ENCODE measurements around the gene LAX1.

GRCh38 chr1:203789966-203790365 lies 25.0 kb downstream of the LAX1 start:
- TF ChIP-seq GATA3 (IDR thresholded peaks at IDR 0.05; ENCODE audit: low read depth, low read length) = no peak
- no peak for TF ChIP-seq GATA2 (IDR thresholded peaks at IDR 0.05; ENCODE audit: low read depth, low read length)
